GM12878 (cell line): ENCODE results near the gene UNC5B. TPM values are rescaled to one million over a fixed set of nuclear protein-coding genes. Genes with fewer than 3 reads are reported as not detected.

ENCODE experiments used
- ATF7 ChIP-seq: fragments of 450-650 bp; IDR thresholded peaks from 2 replicates; pipeline ENCODE4 v1.6.1; 2016; ENCODE audit warnings: low read depth, mild to moderate bottlenecking
- ELK1 ChIP-seq: IDR thresholded peaks from 2 replicates; pipeline ENCODE4 v1.6.1; 2012; ENCODE audit warnings: low read depth, low read length, improper control_type of control experiment
- EZH2 ChIP-seq: IDR thresholded peaks from 2 replicates; pipeline ENCODE4 v1.6.1; 2012; ENCODE audit warnings: low read depth, mild to moderate bottlenecking, control low read depth, inconsistent platforms, low read length, borderline replicate concordance; ENCODE audit not compliant: control insufficient read depth
- RAD21 ChIP-seq: IDR thresholded peaks from 2 replicates; pipeline ENCODE4 v1.6.1; 2011; ENCODE audit warnings: mild to moderate bottlenecking, low read depth, low read length, moderate library complexity; ENCODE audit not compliant: insufficient read depth
- YBX1 ChIP-seq: fragments of 450-650 bp; IDR thresholded peaks from 2 replicates; pipeline ENCODE4 v1.6.1; 2016; ENCODE audit warnings: antibody characterized with exemption
- ZBED1 ChIP-seq: IDR thresholded peaks from 2 replicates; pipeline ENCODE4 v1.6.1; 2016; ENCODE audit warnings: borderline replicate concordance
- ZNF622 ChIP-seq: fragments of 450-650 bp; IDR thresholded peaks from 2 replicates; pipeline ENCODE4 v1.6.1; 2017; ENCODE audit warnings: mild to moderate bottlenecking, inconsistent platforms
- polyA plus RNA-seq, 11 experiments: library from polyadenylated mRNA; depleted of rRNA in 4 of 11; unstranded in 6 of 11; stranded (reverse) in 5 of 11; fragments of >200 nt; fragmentation: Nextera tagmentation in 4 of 11; fragmentation: Illumina TruSeq in 1 of 11; extraction: Ambion mirVana in 4 of 11; extraction: Trizol in 1 of 11; gene quantifications; 1 replicate in 1 of 11; 2 replicates in 10 of 11; pipeline versions ENCODE4 v1.2.1 to v1.2.3, GENCODE V29; 2011 to 2016; ENCODE audit warnings: inconsistent platforms in 2 of 11, missing spikeins in 2 of 11, low read depth in 1 of 11
- total RNA-seq, 4 experiments: library from RNA; depleted of rRNA in 3 of 4; stranded (reverse); fragments of >200 nt in 3 of 4; fragmentation: Illumina TruSeq in 1 of 4; extraction: Trizol in 1 of 4; gene quantifications; 2 replicates each; pipeline versions ENCODE4 v1.2.1 to v1.2.3, GENCODE V29; 2013 to 2021
- TF ChIP-seq, protein P1 (sequence below): fragments of 450-650 bp; IDR thresholded peaks from 2 replicates; pipeline ENCODE4 v1.6.1; 2017; ENCODE audit warnings: mild to moderate bottlenecking, moderate library complexity

UNC5B gene
- total and polyA plus RNA-seq, 10 of the 15 experiments (the other 5 are each of a cell fraction or from before 2014, with no cell fraction given) = 0.03 to 0.08 TPM; not detected in 8

DNA sequence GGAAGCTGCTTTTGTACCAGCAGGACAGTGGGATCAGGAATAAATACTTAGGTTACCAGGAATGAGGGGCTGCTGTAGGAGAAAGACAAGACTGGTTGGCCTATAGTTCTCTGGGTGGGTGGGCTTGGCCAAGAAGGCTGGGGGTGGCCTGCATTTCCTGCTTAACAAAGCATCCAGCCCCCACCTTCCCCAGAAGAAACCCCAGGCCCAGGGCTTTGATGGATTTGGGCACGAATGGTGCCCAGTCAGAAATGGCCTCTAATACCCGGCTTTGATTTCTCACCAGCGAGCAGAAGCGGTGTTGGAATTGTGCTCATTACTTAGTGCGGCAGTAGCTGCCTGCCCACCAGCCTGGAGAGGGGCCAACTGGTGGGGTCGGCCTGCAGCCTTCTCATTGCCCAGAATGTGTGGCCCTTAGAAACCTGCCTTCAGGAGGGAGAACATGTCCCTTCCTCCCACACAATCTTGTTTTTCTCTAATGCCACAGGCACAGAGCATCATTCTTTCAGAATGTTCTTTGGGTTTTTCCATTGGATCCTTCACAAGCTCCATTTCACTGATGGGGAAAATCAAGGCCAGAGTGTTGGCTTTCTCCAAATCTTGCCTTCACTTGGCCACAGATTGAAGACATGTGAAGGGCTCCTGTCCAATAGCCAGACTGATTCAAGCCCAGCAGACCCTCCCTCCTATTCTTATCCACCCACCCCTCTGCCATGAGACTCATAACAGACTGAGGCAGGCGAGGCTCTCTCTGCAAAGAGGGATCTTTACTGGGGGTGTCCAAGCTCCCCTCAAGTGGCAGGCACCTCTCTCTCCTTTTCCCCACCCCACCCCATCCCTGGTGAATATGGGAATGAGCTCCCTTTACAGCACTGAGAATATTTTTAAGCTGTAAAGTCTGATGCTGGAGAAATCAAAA, 2.5 kb downstream of the UNC5B start (continued):
- TF ChIP-seq ELK1 (no peak), EZH2 (no peak), ATF7 (no peak), YBX1 (no peak), ZBED1 (no peak), RAD21 (no peak), ZNF622 (no peak)
- TF ChIP-seq, protein P1, sequence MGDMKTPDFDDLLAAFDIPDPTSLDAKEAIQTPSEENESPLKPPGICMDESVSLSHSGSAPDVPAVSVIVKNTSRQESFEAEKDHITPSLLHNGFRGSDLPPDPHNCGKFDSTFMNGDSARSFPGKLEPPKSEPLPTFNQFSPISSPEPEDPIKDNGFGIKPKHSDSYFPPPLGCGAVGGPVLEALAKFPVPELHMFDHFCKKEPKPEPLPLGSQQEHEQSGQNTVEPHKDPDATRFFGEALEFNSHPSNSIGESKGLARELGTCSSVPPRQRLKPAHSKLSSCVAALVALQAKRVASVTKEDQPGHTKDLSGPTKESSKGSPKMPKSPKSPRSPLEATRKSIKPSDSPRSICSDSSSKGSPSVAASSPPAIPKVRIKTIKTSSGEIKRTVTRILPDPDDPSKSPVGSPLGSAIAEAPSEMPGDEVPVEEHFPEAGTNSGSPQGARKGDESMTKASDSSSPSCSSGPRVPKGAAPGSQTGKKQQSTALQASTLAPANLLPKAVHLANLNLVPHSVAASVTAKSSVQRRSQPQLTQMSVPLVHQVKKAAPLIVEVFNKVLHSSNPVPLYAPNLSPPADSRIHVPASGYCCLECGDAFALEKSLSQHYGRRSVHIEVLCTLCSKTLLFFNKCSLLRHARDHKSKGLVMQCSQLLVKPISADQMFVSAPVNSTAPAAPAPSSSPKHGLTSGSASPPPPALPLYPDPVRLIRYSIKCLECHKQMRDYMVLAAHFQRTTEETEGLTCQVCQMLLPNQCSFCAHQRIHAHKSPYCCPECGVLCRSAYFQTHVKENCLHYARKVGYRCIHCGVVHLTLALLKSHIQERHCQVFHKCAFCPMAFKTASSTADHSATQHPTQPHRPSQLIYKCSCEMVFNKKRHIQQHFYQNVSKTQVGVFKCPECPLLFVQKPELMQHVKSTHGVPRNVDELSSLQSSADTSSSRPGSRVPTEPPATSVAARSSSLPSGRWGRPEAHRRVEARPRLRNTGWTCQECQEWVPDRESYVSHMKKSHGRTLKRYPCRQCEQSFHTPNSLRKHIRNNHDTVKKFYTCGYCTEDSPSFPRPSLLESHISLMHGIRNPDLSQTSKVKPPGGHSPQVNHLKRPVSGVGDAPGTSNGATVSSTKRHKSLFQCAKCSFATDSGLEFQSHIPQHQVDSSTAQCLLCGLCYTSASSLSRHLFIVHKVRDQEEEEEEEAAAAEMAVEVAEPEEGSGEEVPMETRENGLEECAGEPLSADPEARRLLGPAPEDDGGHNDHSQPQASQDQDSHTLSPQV = no peak
